Measurements from ENCODE around the gene TANGO6. TPM values are rescaled to one million over a fixed set of nuclear protein-coding genes. Genes with fewer than 3 reads are reported as not detected.
"Not testable (repeated sequence)": the region's sequence is repeated elsewhere in the genome, so short reads cannot be mapped to it uniquely, and the experiment has no call there.

The TANGO6 gene
- polyA plus RNA-seq, 4 donors = 7.6 to 8.1 (median 7.7) TPM

DNA sequence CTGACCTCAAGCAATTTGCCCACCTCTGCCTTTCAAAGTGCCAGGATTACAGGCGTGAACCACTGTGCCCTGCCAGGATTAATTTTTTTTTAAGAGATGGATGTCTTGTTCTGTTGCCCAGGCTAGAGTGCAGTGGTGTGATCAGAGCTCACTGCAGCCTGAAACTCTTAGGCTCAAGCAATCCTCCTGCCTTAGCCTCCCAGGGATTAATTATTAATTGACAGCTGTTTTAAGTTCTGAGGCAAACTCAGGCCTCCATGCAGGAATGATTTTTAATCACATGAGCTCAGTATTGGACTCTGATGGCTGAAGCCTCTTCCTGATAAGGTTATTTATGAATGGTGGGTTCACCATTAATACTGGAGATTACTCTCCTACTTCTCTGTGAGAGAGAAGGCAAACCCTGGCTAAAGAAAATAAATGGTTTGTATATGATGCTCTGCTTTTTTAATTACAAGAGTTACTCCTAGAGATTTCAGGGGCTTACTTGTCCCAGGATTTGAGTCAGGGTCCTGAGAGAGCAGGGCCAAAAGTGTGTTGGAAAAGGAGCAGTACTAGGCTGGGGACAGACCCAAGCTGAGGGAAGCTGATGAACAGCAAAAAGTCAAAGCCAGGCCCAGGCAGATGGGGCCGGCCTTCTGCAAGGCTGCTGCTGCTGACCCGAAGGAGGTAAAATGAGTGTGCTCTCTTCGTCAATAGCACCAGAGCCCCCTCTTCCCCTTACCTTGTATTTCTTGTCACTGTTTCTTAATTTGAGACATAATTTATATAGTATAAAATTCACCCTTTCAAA is 205.2 kb downstream of the TANGO6 start:
- DNase-seq (ENCODE audit: low read depth in 4 of 4, low spot score in 3 of 4) = no peak

DNA sequence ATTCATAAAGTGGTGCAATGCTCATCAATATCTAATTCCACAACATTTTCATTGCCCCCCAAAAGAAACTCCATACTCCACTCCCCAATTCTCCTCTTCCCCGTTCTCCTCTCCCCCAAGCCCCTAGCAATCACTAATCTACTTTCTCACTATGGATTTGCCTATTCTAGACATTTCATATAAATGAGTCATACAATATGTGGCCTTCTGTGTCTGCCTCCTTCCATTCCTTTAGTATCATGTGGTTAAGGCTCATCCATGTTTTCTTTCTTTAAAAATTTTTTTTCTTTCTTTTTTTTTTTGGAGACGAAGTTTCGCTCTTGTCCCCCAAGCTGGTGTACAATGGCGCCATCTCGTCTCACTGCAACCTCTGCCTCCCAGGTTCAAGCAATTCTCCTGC is 205.8 kb downstream of the TANGO6 start:
- DNase-seq (ENCODE audit: low read depth in 4 of 4, low spot score in 3 of 4) = no peak

- no peak for DNase-seq (ENCODE audit: low read depth in 4 of 4, low spot score in 3 of 4)
These were observed 206.5 kb downstream of the TANGO6 start for GRCh38 chr16:69049603-69050375.

DNA sequence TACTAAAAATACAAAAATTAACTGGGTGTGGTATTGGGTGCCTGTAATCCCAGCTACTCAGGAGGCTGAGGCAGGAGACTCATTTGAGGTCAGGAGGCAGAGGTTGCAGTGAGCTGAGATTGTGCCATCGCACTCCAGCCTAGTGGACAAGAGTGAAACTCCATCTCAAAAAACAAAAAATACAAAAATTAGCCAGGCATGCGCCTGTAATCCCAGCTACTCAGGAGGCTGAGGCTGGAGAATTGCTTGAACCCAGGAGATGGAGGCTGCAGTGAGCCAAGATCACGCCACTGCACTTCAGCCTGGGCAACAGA is 208.1 kb downstream of the TANGO6 start:
- DNase-seq (ENCODE audit: low read depth in 4 of 4, low spot score in 3 of 4) = not testable (repeated sequence)

DNA sequence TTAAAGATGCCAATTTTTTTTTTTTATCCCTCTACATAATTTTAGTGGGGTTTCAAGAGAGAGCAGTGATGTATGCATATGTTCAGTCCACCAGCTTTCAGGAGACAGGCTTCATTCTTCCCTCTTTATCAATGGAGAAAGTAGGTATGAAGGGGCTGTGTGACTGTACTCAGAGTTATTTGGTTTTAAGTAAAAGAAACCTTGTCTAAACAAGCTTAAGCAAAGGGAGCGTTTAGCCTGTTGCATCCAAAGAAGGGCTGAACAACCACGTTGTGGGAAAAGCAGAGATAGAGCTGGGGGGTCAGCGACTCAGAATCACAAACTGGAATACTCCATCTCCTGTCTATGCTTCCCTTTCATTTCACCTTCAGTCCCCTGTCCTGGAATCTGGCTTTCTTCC is 211.7 kb downstream of the TANGO6 start:
- no peak for DNase-seq (ENCODE audit: low read depth in 4 of 4, low spot score in 3 of 4)

DNA sequence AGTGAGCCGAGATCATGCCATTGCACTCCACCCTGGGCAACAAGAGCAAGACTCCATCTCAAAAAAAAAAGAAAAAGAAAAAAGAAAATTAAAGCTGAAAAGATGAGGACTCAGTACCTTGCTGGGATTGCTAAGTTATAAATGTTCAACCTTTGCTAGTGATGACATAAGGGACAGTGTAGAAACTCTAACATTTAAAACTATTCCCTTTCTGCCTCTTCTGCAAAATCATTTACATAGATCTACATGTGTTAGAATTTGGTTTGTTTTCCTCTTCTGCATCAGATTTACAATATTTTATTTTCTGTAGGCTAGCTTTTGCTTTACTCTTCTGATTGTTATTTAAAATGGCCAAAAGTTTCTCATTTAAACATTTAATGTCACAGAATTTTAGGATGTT is 212.6 kb downstream of the TANGO6 start:
- DNase-seq (ENCODE audit: low read depth in 4 of 4, low spot score in 3 of 4) = no peak

- DNase-seq (ENCODE audit: low read depth in 4 of 4, low spot score in 3 of 4) = no peak
These were observed 213.1 kb downstream of the TANGO6 start for GRCh38 chr16:69056421-69056820.

GRCh38 chr16:69057400-69058378 is 214.4 kb downstream of the TANGO6 start:
- DNase-seq (ENCODE audit: low read depth in 4 of 4, low spot score in 3 of 4) = no peak

DNA sequence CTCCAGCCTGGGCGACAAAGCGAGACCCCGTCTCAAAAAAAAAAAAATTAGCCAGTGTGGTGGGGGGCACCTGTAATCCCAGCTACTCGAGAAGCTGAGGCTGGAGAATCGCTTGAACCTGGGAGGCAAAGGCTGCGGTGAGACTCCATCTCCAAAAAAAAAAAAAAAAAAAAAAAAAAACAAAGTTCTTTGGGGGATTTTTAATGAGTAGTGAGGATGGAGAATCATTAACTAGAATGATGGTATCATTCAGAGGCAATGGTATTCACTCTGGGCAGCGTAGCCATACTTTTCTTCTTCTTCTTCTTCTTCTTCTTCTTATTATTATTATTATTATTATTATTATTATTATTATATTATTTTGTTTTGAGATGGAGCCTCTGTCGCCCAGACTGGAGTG is 220.2 kb downstream of the TANGO6 start:
- DNase-seq (ENCODE audit: low read depth in 4 of 4, low spot score in 3 of 4) = not testable (repeated sequence)

GRCh38 chr16:69064124-69064763 is 220.9 kb downstream of the TANGO6 start:
- no peak for DNase-seq (ENCODE audit: low read depth in 4 of 4, low spot score in 3 of 4)

DNA sequence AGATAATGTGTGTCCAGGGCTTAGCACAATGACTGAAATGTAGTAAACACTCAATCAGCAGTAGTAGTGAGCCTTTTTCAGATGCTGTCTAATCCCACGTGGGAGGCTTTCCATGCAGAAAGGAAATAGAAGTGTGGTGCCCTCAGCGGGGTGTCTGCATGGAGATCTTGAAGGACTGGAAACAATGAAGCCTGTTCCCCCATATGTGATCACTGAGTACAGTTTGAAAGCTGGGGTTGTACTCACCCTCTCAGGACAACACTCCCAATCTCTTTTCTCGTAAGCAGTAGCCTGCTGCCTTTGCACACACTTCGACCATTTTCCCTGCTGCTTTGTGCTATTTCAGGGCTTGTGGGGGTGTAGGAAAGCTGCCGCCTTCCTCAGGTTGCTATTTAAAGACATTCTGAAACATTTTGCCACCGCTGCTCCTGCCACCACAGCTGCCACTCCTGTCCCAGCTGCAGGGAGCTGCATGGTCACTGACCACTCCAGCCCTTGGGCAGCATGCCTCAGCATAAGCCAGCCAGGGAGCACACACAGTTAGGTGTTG is 221.5 kb downstream of the TANGO6 start:
- DNase-seq (ENCODE audit: low read depth in 4 of 4, low spot score in 3 of 4) = no peak

GRCh38 chr16:69069504-69069903 is 226.2 kb downstream of the TANGO6 start:
- DNase-seq (ENCODE audit: low read depth in 4 of 4, low spot score in 3 of 4) = no peak

GRCh38 chr16:69071036-69071435 is 227.7 kb downstream of the TANGO6 start:
- no peak for DNase-seq (ENCODE audit: low read depth in 4 of 4, low spot score in 3 of 4)

DNA sequence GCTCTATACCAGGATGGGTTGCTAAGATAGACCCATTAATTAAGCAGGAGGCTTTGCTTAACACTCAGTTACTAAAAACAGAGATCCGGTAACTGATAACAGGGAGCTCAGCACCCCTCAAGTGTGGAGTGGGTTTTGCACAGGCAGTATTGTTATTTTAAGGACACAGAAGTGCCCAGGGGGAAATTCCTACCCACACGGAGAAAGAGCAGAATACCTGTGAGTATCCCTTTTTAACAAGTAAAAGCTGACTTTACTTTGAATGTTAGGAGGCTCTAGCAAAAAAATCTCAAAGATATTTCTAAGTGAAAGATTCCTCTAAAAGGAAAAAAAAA is 229.3 kb downstream of the TANGO6 start:
- DNase-seq (ENCODE audit: low read depth in 4 of 4, low spot score in 3 of 4) = no peak

- DNase-seq (ENCODE audit: low read depth in 4 of 4, low spot score in 3 of 4) = no peak
These were observed 229.9 kb downstream of the TANGO6 start for GRCh38 chr16:69073181-69073702.

DNA sequence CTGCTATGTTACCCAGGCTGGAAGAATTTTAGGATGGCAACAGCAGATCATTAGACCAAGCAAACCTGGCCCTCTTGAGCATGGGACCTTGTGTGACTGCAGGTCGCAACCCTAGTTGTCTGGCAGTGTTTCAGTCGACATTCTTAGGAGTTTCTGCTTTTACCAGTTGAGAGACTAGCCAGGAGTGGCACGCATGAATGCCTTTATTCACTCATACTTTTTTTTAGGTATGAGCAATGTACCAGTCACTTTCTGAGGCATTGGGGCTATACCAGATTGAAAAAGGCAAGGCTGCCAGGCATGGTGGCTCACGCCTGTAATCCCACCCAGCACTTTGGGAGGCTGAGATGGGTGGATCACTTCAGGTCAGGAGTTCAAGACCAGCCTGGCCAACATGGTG is 233.9 kb downstream of the TANGO6 start:
- no peak for DNase-seq (ENCODE audit: low read depth in 4 of 4, low spot score in 3 of 4)

- DNase-seq (ENCODE audit: low read depth in 4 of 4, low spot score in 3 of 4) = no peak
These were observed 234.7 kb downstream of the TANGO6 start for GRCh38 chr16:69078073-69078472.

DNA sequence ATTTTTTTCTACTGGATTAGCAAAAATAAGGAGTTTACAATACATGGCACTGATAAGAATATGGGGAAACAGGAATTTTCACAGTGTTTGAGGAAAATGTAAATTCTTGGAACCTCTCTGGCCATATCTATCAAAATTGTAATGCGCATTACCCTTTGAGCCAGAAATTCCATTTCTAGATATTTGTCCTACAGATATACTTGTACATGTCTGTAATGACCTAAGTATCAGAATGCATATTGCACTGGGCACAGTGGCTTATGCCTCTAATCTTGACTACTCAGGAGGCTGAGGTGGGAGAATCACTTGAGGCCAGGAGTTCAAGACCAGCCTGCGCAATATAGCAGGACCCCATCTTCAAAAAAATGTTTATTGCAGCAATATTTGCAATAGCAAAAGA is 236.4 kb downstream of the TANGO6 start:
- no peak for DNase-seq (ENCODE audit: low read depth in 4 of 4, low spot score in 3 of 4)

GRCh38 chr16:69083306-69083941 is 240.1 kb downstream of the TANGO6 start:
- no peak for DNase-seq (ENCODE audit: low read depth in 4 of 4, low spot score in 3 of 4)

DNA sequence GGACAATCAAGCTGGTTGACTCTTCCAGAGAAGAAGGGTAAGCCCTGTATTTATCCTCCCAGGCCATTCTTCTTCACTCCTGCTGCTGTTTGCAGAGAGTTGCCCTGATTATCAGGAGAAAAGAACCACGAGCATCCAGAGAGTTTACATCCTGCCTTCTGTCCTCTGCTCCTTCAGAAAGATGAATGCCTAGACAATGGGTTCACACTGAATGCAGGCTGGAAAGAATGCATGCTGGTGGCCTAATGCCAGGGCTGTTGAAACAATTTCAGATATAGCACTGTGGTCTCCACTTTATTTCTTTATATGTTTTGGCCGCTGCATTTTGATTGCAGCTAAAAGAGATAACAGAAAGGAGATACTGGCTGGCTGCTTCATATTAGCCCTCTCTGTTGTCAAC is 241.0 kb downstream of the TANGO6 start:
- no peak for DNase-seq (ENCODE audit: low read depth in 4 of 4, low spot score in 3 of 4)
